Measurements from ENCODE around the gene OVCH2.
"Not testable (repeated sequence)": the region's sequence is repeated elsewhere in the genome, so short reads cannot be mapped to it uniquely, and the experiment has no call there.

Gene OVCH2, protein sequence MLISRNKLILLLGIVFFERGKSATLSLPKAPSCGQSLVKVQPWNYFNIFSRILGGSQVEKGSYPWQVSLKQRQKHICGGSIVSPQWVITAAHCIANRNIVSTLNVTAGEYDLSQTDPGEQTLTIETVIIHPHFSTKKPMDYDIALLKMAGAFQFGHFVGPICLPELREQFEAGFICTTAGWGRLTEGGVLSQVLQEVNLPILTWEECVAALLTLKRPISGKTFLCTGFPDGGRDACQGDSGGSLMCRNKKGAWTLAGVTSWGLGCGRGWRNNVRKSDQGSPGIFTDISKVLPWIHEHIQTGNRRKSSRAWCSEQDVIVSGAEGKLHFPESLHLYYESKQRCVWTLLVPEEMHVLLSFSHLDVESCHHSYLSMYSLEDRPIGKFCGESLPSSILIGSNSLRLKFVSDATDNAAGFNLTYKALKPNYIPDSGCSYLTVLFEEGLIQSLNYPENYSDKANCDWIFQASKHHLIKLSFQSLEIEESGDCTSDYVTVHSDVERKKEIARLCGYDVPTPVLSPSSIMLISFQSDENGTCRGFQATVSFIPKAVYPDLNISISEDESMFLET

DNA sequence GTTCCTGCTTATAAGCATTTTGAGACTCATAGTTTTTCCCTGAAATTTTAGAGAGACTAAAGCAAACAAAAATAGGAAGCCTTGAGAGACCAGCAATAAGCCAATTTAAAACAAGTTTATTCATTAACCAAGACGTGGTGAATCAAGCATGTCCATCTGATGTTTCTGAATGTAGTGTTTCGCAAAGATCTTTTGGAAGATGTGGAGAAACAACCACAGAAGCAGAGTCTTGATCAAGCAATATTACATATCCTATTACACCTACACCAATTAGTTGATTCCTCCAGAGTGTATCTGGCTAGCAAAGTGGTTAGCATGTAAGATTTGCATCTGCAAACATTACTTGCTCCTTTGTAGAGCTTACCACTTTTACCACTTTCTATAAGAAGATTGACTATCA lies at the start of gene OVCH2:
Gene OVCH2 (minus strand): TSS at position 101 of the 400 bp plus-strand sequence. CDS start 83 bp downstream, at position 18.
- DNase-seq: no peak

DNA sequence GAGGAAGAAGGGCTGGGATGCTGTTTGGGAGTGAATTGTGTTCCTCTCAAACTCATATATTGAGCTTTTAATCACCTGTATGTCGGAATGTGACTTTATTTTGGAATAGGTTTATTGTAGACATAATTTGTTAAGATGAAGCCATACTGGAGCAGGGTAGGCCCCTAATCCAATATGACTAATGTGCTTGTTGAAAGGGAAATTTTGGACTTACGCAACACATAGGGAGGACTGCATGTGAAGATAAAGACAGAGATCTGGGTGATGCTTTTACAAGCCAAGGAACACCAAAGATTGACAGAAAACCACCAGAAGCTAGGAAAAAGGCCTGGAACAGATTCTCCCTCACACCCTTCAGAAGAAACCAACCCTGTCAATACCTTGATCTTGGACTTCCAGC lies 43.2 kb upstream of the OVCH2 start:
- no peak for DNase-seq

DNA sequence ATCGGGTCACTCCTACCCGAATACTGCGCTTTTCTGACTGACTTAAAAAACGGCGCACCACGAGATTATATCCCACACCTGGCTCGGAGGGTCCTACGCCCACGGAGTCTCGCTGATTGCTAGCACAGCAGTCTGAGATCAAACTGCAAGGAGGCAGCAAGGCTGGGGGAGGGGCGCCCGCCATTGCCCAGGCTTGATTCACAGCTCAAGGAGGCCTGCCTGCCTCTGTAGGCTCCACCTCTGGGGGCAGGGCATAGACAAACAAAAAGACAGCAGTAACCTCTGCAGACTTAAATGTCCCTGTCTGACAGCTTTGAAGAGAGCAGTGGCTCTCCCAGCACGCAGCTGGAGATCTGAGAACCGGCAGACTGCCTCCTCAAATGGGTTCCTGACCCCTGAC lies 28.5 kb upstream of the OVCH2 start:
- not testable (repeated sequence) for DNase-seq

DNA sequence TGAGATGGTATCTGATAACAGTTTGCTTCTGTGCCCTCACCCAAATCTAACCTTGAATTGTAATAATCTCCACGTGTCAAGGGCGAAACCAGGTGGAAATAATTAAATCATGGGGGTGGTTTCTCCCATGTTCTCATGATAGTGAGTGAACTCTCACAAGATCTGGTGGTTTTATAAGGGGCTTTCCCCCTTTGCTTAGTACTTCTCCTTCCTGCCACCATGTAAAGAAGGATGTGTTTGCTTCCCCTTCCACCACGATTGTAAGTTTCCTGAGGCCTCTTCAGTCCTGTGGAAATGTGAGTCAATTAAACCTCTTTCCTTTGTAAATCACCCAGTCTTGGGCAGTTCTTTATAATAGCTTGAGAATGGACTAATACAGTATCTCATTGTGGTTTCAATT lies 8.5 kb upstream of the OVCH2 start:
- no peak for DNase-seq

DNA sequence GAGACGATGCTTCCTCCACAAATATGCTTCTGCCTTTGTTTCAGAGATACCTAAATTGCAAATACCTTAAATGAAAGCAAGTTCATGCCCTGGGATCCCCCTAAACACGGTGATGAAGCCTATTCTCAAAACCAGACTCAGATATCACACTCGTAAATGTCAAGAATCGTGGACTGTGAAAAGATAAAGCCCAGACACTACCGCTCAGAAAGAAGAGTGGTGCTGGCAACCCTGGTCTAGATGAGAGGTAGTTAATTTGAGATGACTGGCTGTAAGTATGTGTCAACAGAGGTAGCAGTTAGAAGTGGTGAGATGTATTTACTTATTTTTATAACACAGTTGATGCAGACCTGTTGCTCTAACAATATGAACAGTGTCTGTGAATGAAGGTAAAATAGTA lies 2.5 kb downstream of the OVCH2 start:
- no peak for DNase-seq

DNA sequence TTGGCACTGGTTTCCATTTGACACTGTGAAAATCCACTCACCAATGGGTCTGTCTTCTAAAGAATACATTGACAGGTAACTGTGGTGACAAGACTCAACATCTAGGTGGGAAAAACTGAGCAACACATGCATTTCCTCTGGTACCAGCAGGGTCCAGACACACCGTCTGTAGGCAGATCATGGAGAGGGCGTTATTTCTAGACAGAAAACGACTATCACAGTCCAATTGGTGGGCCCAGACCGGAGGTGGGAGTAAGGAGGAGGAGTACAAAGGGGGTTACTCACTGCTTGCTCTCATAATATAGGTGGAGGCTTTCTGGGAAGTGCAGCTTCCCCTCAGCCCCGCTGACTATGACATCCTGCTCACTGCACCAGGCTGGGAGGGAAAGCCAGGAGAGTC lies 9.9 kb downstream of the OVCH2 start:
- no peak for DNase-seq

DNA sequence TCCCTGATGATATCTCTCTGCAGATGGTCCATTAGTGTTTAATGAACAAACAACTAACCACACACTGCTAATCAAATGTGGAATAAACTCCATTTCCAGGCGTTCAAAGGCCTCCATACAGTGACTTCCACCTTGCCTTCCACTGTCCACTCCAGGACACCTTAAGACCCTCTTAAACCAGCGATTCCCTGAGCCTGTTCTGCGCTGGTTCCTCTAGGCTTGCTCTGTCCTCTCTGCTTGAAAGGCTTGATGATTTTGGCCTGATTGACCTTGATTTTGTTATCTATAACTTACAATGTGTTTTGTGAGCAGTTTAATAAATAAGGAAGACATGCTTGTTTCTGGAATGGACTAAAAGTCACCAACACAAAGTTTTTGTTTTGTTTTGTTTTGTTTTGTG lies 12.0 kb downstream of the OVCH2 start:
- no peak for DNase-seq

DNA sequence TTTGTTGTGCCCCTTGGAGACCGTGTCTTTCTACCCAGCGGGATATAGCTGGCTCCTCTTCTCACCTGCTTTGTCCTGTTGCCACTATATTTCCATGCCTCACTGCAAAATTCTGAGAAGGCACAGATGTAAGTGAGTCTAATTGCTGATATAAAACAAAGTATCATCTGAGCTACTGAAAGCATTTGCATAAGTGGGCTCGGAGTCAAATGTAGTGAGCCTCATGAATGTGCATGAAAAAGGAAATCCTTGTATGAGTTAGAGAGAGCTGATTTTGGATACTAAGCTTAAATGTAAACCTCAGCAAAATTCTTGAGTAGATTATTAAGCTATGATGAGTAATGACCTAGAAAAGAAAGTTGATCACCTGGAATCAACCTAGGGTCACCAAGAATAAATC lies 13.9 kb downstream of the OVCH2 start:
- DNase-seq: no peak

DNA sequence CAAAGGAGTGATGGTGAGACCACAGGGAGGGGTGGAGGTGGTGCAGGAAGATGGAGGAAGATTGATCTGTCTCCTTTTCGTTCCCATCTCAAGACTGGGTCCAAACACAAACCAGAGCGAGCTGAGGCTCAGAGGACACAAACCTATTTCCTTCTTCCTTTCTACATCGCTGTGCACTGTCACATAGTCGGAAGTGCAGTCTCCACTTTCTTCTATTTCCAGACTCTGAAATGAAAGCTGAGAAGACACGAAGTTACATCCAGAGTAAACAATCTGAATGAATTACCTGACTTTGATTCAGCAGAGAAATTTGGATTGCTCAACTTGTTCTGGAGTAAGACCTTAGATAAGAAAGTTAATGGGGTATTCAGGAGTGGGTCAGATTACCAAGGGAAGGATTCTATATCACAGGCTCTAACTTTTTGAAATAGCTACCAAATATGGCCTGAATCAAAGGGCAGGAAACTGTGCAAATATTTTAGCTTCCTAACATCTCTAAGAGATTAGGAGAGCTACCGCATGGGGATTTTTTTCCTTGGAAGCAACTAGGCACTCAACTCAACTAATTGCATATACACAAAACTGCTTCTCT lies 14.4 kb downstream of the OVCH2 start:
- no peak for DNase-seq

DNA sequence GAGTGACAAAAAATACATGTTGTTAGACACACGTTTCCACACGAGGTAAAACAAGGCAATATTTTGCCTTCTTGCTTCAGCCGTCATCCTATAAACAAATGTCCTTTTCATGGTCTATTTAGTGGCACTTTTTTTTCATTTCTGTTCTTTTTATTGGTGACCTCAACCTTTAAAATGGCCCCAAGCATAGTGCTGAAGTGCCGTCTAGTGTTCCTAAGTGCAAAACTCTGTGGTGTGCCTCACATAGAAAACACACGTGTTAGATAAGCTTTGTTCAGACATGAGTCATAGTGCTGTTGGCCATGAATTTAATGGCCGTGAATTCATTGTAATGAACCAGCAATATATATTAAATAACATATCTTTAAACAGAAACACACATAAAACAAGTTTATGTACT lies 15.6 kb downstream of the OVCH2 start:
- peak; percentile 4 for DNase-seq

DNA sequence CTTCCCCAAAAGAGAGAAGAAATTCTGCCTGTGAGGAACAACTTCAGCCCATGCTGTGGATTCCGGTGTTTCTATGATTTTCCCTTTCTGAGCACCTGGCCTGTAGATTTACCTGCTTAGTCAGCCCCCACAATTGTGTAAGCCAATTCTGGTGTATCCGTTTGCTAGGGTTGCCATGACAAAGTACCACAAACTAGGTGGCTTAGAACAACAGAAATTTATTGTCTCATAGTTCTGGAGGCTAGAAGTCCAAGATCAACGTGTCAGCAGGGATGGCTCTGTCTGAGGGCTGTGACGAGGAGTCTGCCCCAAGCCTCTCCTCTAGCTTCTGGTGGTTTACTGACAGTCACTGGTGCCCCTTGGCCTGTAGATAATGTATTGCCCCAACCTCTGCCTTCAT lies 17.0 kb downstream of the OVCH2 start:
- no peak for DNase-seq

DNA sequence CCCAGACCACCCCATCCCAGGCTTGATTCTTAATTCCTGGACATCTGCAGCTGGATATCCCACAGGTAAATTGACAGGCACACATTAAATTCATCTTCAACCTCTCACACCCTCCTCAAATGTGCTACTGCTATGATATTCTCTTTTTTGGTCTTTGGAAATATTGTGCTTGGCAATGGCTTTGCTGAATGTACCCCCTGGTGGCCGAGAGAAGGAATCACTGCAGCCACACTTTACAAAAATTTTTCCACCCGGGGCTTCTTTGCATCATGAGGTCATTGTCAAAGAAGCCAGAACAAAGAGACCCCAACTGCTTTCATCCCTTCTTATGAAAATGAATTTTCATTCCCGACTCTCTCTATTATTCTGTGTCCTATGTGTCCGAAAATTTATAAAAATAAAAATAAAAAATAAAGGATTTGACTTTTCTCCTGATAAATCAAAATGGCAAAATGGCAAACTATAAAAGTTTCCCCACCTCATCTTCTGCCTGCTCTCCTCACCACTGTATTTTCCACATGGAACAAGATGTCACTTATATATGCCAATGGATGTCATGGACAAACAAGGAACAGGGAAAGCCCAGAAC lies 17.9 kb downstream of the OVCH2 start:
- no peak for DNase-seq

DNA sequence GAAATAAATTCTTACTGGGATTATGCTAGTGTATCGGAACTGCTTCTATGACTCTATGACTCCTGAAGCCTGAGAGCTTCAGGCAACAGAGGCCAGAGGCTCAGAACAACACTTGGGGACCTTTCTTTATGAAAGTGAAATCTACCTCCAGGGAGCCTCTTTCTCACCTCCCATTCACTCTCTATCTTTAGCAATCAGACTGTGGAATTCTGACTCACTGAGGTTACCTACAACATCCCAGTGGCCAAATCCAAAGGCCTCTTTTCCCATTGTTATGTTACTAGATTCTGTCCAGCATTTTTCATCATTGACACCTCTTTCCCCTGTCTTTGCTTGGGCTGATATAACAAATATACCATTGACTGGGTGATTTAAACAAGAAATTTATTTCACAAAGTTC lies 18.9 kb downstream of the OVCH2 start:
- no peak for DNase-seq

DNA sequence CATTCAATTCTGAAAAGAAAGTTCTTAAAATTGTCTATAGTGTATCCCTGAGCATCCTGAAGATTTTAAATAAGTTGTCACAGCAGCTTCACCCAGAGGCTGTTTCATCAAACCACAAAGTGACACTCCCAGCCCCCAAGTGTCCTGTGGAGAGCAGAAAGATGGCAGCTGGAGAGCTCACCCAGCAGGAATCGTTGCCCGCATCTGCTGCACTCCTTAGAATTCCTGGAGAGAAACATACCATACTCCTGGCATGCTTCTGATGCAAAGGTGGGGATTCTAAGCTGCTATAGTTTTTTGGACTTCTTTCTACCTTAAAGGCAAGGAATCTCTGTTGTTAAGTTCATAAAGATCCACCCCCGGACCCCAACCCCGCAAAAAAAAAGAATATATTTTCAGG lies 19.5 kb downstream of the OVCH2 start:
- DNase-seq: no peak

DNA sequence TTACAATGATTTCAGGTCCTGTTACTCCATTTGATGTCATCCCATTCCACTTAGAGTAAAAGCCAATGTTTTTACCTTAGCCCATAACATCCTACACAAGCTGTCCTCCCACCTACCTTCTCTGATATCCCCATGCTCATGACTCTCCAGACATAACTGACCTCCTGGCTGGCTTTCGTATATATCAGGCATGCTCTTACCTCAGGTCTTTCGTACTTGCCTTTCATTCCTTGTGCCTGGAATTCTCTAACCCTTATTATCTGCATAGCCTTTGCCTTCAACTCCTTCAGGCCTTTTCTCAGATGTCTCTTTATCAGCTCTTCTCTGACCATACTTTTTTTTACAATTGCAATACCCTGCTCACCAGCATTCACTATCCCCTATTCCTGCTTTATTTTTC lies 22.7 kb downstream of the OVCH2 start:
- DNase-seq: no peak

DNA sequence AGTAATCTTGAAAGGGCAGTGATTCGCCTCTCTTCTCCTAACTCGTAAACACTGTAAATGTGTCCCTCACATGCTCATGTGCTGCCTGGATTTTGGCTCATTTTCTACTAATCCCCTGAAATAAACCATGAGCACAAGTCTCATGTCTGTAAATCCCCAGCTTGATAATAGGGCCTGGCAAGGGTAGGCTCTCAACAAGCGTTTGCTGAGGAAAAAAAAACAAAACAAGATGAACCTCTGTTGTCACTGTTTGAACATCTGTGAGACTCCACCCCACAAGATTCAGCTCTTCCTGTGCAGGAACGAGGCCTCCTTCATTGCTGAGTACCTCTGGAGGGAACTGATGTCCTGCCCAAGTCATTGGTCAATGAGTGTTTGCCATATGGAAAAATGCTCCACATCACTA lies 28.5 kb downstream of the OVCH2 start:
- no peak for DNase-seq

DNA sequence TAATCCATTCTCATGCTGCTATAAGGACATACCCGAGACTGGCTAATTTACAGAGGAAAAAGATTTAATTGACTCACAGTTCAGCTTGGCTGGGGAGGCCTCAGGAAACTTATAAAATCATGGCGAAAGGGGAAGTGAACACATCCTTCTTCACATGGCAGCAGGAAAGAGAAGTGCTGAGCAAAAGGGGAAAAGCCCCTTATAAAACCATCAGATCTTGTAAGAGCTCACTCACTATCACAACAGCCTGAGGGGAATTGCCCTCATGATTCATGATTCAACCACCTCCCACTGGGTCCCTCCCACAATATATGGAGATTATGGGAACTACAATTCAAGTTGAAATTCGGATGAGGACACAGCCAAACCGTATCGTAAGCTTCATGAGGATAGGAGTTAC lies 29.2 kb downstream of the OVCH2 start:
- no peak for DNase-seq

DNA sequence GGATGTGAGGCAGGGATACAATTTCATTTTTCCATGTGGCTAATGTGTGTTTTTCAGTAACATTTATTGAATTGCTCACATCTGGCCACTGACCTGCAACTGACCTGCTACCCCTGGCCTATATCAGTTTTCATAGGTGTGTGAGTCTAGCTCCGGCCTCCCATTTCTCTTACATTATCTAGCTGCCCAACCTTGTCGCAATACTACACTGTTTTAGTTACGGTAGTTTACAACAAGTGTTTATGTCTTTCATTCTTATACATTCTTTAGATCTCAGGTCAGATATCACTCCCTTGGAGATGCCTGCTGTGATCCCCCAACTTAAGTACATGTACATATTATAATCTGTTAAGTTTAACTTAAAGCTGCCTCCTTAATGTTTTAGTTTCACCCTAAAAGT lies 30.6 kb downstream of the OVCH2 start:
- no peak for DNase-seq

DNA sequence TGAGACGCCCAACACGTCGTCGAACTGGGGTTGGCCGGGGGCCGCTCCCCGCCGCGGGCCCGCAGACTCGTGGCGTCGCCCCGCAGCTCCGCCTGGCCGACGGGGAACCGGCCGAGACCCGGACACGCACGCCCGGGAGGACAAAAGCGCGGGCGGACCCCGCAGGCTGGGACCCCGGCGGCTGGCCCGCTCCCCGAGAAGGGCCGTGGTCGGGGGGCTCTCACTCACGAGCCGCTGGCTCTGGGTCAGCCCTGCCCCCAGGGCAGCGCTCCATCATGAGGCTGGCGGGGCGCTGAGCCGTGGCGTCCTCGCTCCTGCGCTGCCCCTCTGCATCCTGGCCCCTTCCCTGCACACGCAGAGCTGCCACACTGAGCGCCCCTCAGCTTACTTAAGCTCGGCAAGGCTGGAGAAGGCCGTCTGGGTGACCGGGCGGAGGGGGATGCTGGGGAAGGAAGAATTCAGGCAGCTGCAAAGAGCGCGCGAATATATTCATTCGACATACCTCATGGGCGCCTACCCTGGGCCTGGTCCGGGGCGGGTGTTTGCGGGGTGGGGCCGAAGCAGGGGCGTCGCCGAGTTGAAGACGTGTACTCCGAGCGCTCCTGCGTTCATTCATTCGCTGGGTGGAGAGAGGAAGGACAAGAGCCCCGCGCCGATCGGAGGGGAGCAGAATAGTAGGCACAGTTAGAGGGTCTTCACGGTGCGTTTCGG lies 32.4 kb downstream of the OVCH2 start:
- DNase-seq: no peak

DNA sequence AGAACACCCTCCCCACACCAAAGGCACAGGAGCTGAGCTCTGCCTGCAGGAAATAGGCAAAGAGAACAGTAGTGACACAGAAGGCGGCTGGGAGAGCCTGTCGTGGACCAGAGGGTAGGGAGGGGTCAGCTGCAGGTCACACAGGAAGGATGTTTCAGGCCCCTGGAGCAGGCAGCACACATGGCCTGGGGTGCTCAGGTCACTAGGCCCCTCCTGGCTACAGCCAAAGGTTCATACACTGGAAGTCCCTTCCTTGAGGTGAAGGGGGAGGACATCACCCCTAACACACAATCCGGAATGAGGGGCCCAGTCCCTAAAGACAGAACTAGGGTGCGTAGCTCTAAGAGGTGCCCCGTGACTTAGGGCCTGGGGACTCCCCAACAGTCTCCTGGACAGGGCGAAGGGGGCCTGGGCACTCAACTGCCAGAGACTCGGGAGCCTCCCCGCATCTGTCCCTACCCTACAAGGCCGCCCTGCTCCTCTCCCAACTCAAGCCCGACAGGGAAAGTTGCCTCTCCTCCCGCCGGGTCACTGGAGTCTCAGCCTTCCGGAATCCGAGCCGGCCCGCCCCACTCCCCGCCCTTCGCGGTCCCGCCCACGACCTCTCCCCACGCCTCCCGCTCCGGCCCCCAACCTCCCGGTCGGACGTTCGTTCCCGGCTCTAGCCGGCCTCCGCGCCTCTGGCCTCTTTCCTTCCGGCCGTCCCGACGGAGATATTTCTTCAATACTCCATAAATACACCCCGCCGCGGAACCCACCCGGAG lies 33.1 kb downstream of the OVCH2 start, which contains the start of gene CYB5R2:
Gene CYB5R2 (minus strand): TSS at position 541 of the 764 bp plus-strand sequence. CDS start 675 bp downstream, outside the sequence.
- no peak for DNase-seq

DNA sequence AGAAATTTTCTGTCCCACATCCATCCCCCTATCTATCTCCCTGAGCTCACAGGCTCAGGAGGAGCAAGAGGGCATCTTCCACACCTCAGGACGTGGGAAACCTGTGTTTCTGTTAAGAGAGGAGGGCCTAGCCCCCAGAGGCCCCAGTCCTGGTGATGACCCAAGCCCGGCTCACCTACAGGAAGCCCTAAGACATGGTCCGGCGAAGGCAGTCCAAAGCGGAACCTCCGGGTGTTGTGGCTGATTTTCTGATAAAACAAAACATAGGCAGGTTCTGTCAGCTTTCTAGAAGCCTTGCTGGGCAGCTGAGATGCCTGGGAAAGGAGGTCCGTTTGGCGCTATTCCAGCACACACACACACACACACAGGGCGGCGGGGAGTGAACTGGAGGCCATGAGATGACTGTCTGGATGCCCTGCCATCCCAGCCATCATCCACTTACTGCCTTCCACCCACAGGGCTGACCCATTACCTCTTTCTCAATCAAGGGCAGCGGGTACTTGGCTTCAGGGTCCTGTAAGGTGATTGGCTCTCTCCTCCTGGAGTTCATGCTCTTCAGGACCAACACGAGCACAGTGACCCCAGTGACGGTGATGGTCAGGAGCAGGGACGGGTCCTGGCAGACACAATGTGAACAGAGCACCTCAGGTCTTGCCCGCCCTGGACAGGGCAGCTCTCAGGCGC lies 33.9 kb downstream of the OVCH2 start:
- no peak for DNase-seq
